Esophagus squamous epithelium (tissue), 4 donors: ENCODE results near the gene C16orf86.

Experiments
- POLR2A ChIP-seq, 4 donors: fragments of 450-650 bp; IDR thresholded peaks; one replicate each; pipeline ENCODE4 v1.6.1; 2017; ENCODE audit warnings: antibody characterized with exemption in 4 of 4, mild to moderate bottlenecking in 4 of 4, moderate library complexity in 3 of 4
- TF ChIP-seq, protein P1 (sequence below), 6 experiments: fragments of 450-650 bp in 4 of 6; fragments of 200-600 bp in 2 of 6; sonication (generic) in 2 of 6; IDR thresholded peaks; one replicate each; pipeline ENCODE4 v1.5.1; 2016 to 2019; ENCODE audit warnings: antibody characterized with exemption in 6 of 6, mild to moderate bottlenecking in 4 of 6, moderate library complexity in 4 of 6

DNA sequence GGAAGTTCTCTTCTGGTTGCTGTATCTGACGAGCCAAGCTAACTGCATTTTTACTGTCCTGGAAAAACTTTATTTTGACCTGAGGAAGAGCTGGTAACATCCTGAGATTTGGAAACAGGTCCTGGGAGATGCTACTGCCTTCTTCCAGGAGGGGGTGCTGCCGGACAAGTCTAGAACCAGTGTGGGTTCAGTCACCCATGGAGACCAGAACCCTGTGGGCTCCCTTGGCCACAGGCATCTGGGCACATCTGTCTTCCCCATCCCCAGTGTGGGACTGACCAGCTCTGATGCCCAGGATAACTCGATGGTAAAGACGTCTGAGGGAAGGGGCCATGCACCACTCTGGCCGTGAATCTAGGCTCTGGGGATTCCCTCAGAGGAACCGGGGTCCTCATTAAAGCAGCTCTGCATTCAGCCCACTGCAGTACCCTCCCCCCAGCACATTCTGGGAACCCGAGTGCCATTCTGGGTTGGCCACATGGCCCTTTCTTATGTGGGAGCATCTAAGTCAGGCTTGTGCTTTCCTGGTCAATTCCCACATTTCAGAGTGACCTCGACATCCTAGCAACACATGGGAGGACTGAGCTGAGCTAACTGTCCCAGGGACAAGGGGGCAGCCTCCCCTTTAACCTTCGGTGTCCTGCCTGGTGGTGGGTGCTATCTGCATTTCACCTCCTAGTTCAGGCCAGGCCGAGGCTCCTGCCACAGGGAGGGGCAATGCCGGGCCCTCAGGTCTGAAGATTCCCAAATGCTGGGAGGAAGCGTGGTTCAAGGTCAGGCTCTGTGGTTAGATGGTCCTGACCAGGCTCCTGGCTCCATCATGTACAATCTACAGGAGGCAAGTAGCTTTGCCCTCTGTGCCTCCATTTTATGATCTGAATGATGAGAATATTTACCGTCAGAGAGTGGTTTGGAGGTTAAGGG is 6.4 kb downstream of the C16orf86 start:
- TF ChIP-seq, protein P1, sequence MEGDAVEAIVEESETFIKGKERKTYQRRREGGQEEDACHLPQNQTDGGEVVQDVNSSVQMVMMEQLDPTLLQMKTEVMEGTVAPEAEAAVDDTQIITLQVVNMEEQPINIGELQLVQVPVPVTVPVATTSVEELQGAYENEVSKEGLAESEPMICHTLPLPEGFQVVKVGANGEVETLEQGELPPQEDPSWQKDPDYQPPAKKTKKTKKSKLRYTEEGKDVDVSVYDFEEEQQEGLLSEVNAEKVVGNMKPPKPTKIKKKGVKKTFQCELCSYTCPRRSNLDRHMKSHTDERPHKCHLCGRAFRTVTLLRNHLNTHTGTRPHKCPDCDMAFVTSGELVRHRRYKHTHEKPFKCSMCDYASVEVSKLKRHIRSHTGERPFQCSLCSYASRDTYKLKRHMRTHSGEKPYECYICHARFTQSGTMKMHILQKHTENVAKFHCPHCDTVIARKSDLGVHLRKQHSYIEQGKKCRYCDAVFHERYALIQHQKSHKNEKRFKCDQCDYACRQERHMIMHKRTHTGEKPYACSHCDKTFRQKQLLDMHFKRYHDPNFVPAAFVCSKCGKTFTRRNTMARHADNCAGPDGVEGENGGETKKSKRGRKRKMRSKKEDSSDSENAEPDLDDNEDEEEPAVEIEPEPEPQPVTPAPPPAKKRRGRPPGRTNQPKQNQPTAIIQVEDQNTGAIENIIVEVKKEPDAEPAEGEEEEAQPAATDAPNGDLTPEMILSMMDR (IDR thresholded peaks at IDR 0.05) = peak; percentile 48 to 87 (median 63)
- TF ChIP-seq POLR2A (IDR thresholded peaks at IDR 0.05) = no peak
